CD14-positive monocyte (primary cell): ENCODE results near the gene OAS1. TPM values are rescaled to one million over a fixed set of nuclear protein-coding genes. Genes with fewer than 3 reads are reported as not detected.
"Not testable (repeated sequence)": the region's sequence is repeated elsewhere in the genome, so short reads cannot be mapped to it uniquely, and the experiment has no call there.

ENCODE experiments used
- DNase-seq, 3 donors: peaks; one replicate each; pipeline ENCODE4 v3.0.0-alpha.2; 2011 to 2022
- H2AFZ ChIP-seq: 2 replicates; pipeline ENCODE4 v1.6.0; 2012; ENCODE audit warnings: mild to moderate bottlenecking, low read depth, low read length, inconsistent platforms; ENCODE audit not compliant: insufficient read depth, poor library complexity, severe bottlenecking
- H3K27ac ChIP-seq, 2 donors: 1 replicate in 1 of 2; 2 replicates in 1 of 2; pipeline ENCODE4 v1.5.1; 2012 to 2013; ENCODE audit warnings: low read length in 2 of 2, control low read depth in 1 of 2, inconsistent platforms in 1 of 2, low read depth in 1 of 2, mild to moderate bottlenecking in 1 of 2
- H3K27me3 ChIP-seq, 2 donors: one replicate each; pipeline versions ENCODE4 v1.6.0 to v1.6.1; 2011 to 2013; ENCODE audit warnings: low read length in 2 of 2; ENCODE audit not compliant: control insufficient read depth in 2 of 2, insufficient read depth in 2 of 2
- H3K36me3 ChIP-seq, 2 donors: replicated peaks in 1 of 2; 1 replicate in 1 of 2; 2 replicates in 1 of 2; pipeline versions ENCODE4 v1.5.1 to v1.6.1; 2012 to 2013; ENCODE audit warnings: low read length in 2 of 2, control low read depth in 1 of 2, inconsistent platforms in 1 of 2, mild to moderate bottlenecking in 1 of 2; ENCODE audit not compliant: insufficient read depth in 2 of 2, control insufficient read depth in 1 of 2
- H3K4me1 ChIP-seq, 2 donors: 1 replicate in 1 of 2; 2 replicates in 1 of 2; pipeline versions ENCODE4 v1.5.1 to v1.6.1; 2012 to 2013; ENCODE audit warnings: low read length in 2 of 2, control low read depth in 1 of 2, inconsistent platforms in 1 of 2, mild to moderate bottlenecking in 1 of 2, moderate library complexity in 1 of 2; ENCODE audit not compliant: insufficient read depth in 2 of 2, control insufficient read depth in 1 of 2
- H3K4me2 ChIP-seq: replicated peaks from 2 replicates; pipeline ENCODE3; 2012; ENCODE audit warnings: low read length, moderate library complexity, mild to moderate bottlenecking; ENCODE audit not compliant: poor library complexity, severe bottlenecking; ENCODE audit errors: extremely low read depth
- H3K4me3 ChIP-seq, 3 experiments: fragments of 200-600 bp in 1 of 3; sonication (generic) in 1 of 3; replicated peaks in 1 of 3; 1 replicate in 2 of 3; 2 replicates in 1 of 3; pipeline ENCODE4 v1.5.1; 2011 to 2013; ENCODE audit warnings: low read length in 3 of 3, mild to moderate bottlenecking in 3 of 3, control low read depth in 2 of 3, low read depth in 2 of 3, inconsistent platforms in 1 of 3, moderate library complexity in 1 of 3
- H3K79me2 ChIP-seq: 2 replicates; pipeline ENCODE4 v1.6.0; 2012; ENCODE audit warnings: mild to moderate bottlenecking, control low read depth, inconsistent platforms, low read length, moderate library complexity; ENCODE audit not compliant: insufficient read depth
- H3K9ac ChIP-seq: 2 replicates; pipeline ENCODE4 v1.6.0; 2017; ENCODE audit warnings: low read length, mild to moderate bottlenecking; ENCODE audit not compliant: insufficient read depth, poor library complexity, severe bottlenecking
- H3K9me3 ChIP-seq, 2 donors: replicated peaks in 1 of 2; 1 replicate in 1 of 2; 2 replicates in 1 of 2; pipeline versions ENCODE4 v1.5.1 to v1.6.1; 2012 to 2013; ENCODE audit warnings: low read length in 2 of 2, control low read depth in 1 of 2; ENCODE audit not compliant: control insufficient read depth in 1 of 2, insufficient read depth in 1 of 2
- H4K20me1 ChIP-seq: 2 replicates; pipeline ENCODE4 v1.6.0; 2012; ENCODE audit warnings: mild to moderate bottlenecking, low read length, control low read depth, moderate library complexity; ENCODE audit not compliant: insufficient read depth
- H3K27ac Mint-ChIP-seq, 7 donors: one replicate each; pipeline ENCODE4 v1.8.0; 2020; ENCODE audit warnings: mild to moderate bottlenecking in 7 of 7, mixed read lengths in 7 of 7, moderate library complexity in 6 of 7, inconsistent platforms in 2 of 7
- H3K27me3 Mint-ChIP-seq, 3 donors: one replicate each; pipeline ENCODE4 v1.8.0; 2021 to 2022; ENCODE audit warnings: low read depth in 3 of 3, mild to moderate bottlenecking in 3 of 3, mixed read lengths in 3 of 3, moderate library complexity in 3 of 3, inconsistent platforms in 1 of 3
- H3K36me3 Mint-ChIP-seq, 2 donors: one replicate each; pipeline ENCODE4 v1.8.0; 2020; ENCODE audit warnings: mixed read lengths in 2 of 2, inconsistent platforms in 1 of 2, mild to moderate bottlenecking in 1 of 2
- H3K4me1 Mint-ChIP-seq: one replicate; pipeline ENCODE4 v1.8.0; 2020; ENCODE audit warnings: mild to moderate bottlenecking, mixed read lengths
- H3K4me3 Mint-ChIP-seq, 2 donors: one replicate each; pipeline ENCODE4 v1.8.0; 2020; ENCODE audit warnings: mild to moderate bottlenecking in 2 of 2, mixed read lengths in 2 of 2, moderate library complexity in 1 of 2
- H3K9me3 Mint-ChIP-seq, 7 donors: one replicate each; pipeline ENCODE4 v1.8.0; 2020 to 2022; ENCODE audit warnings: mixed read lengths in 7 of 7, mild to moderate bottlenecking in 6 of 7, moderate library complexity in 6 of 7, inconsistent platforms in 2 of 7
- CTCF ChIP-seq: fragments of 200-600 bp; IDR thresholded peaks from one replicate; pipeline ENCODE4 v1.8.0; 2022; ENCODE audit warnings: antibody characterized with exemption, mild to moderate bottlenecking
- whole genome bisulfite sequencing: methylation state at CpG from one replicate; pipeline ENCODE4 v1.1.5; 2013; ENCODE audit warnings: missing lambda C conversion rate; ENCODE audit not compliant: insufficient coverage; 5-methylcytosine and 5-hydroxymethylcytosine counted together
- intact Hi-C, 2 donors: fragments of 100-400 bp; cut with micrococcal nuclease; formaldehyde crosslinking; loops; one replicate each; pipeline versions ENCODE4 v1.15.0 to v1.15.1; 2023
- polyA plus RNA-seq, 3 donors: library from polyadenylated mRNA; depleted of rRNA in 1 of 3; unstranded in 2 of 3; stranded (reverse) in 1 of 3; fragments of 300-500 nt in 2 of 3; fragments of >200 nt in 1 of 3; fragmentation: Illumina TruSeq in 2 of 3; gene quantifications; 1 replicate in 2 of 3; 2 replicates in 1 of 3; pipeline ENCODE4 v1.2.3, GENCODE V29; 2012 to 2021

The OAS1 gene
- polyA plus RNA-seq, 3 donors: 111 to 237 (median 237) TPM

GRCh38 chr12:112950701-112951100, 43.9 kb downstream of the OAS1 start:
- H3K9me3 Mint-ChIP-seq: peaks cover 0 to 4% (median 0%) of the 10 kb centered on the region in 7 donors
- peaks cover 0 to 3% (median 1%) of the 10 kb centered on the region in 3 donors for H3K27me3 Mint-ChIP-seq
- Histone ChIP-seq H3K27ac (no peak overlapping the region), H3K4me3 (no peak overlapping the region), H3K9ac (no peak overlapping the region), H3K9me3 (no peaks in the 10 kb centered on the region), H3K27me3 (no peaks in the 10 kb centered on the region), H3K36me3 (peaks cover 53 to 71% of the 10 kb centered on the region in 2 donors), H2AFZ (no peak overlapping the region), H3K79me2 (no peaks in the 10 kb centered on the region), H3K4me1 (no peaks in the 10 kb centered on the region), H4K20me1 (peaks cover 13% of the 10 kb centered on the region), H3K4me2 (no peak overlapping the region)
- no peaks in the 10 kb centered on the region for H3K4me1 Mint-ChIP-seq
- H3K4me3 Mint-ChIP-seq: no peak overlapping the region
- TF ChIP-seq CTCF: no peak
- intact Hi-C loops: no loop called here
- H3K27ac Mint-ChIP-seq: peak overlapping the region in 1 of 7 donors; percentile 30
- WGBS: 100% methylated on average over 7 of the region's 11 CpGs
- DNase-seq: no peak
- H3K36me3 Mint-ChIP-seq: peaks cover 68 to 80% of the 10 kb centered on the region in 2 donors

DNA sequence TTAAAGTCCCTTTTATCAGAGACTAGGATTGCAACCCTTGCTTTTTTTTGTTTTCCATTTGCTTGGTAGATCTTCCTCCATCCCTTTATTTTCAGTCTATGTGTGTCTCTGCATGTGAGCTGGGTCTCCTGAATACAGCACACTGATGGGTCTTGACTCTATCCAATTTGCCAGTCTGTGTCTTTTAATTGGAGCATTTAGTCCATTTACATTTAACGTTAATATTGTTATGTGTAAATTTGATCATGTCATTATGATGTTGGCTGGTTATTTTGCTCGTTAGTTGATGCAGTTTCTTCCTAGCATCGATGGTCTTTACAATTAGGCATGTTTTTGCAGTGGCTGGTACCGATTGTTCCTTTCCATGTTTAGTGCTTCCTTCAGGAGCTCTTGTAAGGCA, 50.4 kb downstream of the OAS1 start:
- H3K27me3 ChIP-seq, H3K27me3 Mint-ChIP-seq, H3K4me1 ChIP-seq, H3K4me3 ChIP-seq, H2AFZ ChIP-seq, H3K4me2 ChIP-seq, H3K79me2 ChIP-seq, H3K27ac ChIP-seq, H3K4me3 Mint-ChIP-seq, H3K9ac ChIP-seq, H3K4me1 Mint-ChIP-seq, H3K27ac Mint-ChIP-seq, H4K20me1 ChIP-seq, intact Hi-C loops, DNase-seq: not testable (repeated sequence)
- no CpG with 5 or more reads among the region's 4 CpGs for WGBS
- peaks cover 7 to 25% (median 22%) of the 10 kb centered on the region in 7 donors for H3K9me3 Mint-ChIP-seq
- H3K36me3 Mint-ChIP-seq: peaks cover 74 to 85% of the 10 kb centered on the region in 2 donors
- H3K36me3 ChIP-seq: peaks cover 24 to 49% of the 10 kb centered on the region in 2 donors
- H3K9me3 ChIP-seq: peaks cover 6 to 15% of the 10 kb centered on the region in 2 donors
